K562 (cell line): ENCODE data around the gene SLC31A2. TPM values are rescaled to one million over a fixed set of nuclear protein-coding genes. Genes with fewer than 3 reads are reported as not detected.

ENCODE experiments used
- ATAC-seq: fragments of 200-7000 bp; cut with Tn5 transposase; 3 replicates; pipeline ENCODE4 v1.9.1; 2020; ENCODE audit warnings: moderate library complexity
- BruUV-seq: library from RNA; stranded (reverse); fragments of 400-500 nt; replicated peaks from 2 replicates; lab custom pipeline; 2021; lab: Mats Ljungman, UMichigan
- CTCF ChIA-PET: fragments of 300-600 bp; formaldehyde crosslinking; extraction: SDS; loops from one replicate; lab custom pipeline; 2021; ENCODE audit warnings: low intra/inter-chr PET ratio; lab: Yijun Ruan, JAX
- POLR2A ChIA-PET: fragments of 300-600, 350-650 bp; sonication (Branson Sonifier 250); formaldehyde crosslinking; extraction: SDS; loops from one replicate; lab custom pipeline; 2021; ENCODE audit warnings: antibody characterized with exemption, inconsistent platforms; lab: Yijun Ruan, JAX
- DNase-seq, 4 experiments: peaks; one replicate each; pipeline versions ENCODE4 v3.0.0 to v3.0.0-alpha.2; 2011 to 2018; ENCODE audit warnings: low spot score in 3 of 4, mixed read lengths in 3 of 4; ENCODE audit errors: extremely low read depth in 1 of 4
- FAIRE-seq: peaks from 2 replicates; lab custom pipeline; 2011; peaks lifted over from hg19 to GRCh38; lab: Jason Lieb, UNC
- H2AFZ ChIP-seq: 2 replicates; pipeline ENCODE4 v1.6.0; 2011; ENCODE audit warnings: low read depth, low read length, control low read depth, inconsistent platforms
- H3K27ac ChIP-seq: fragments of 200-600 bp; 3 replicates; pipeline ENCODE4 v1.8.0; 2011; ENCODE audit warnings: low read depth, mild to moderate bottlenecking, control low read depth, inconsistent platforms, low read length, moderate library complexity, mixed read lengths; ENCODE audit errors: extremely low read depth
- H3K27me3 ChIP-seq, 2 experiments: fragments of 300-600 bp in 1 of 2; 2 replicates in 1 of 2; 3 replicates in 1 of 2; pipeline versions ENCODE4 v1.6.0 to v1.8.0; 2011; ENCODE audit warnings: inconsistent platforms in 2 of 2, low read length in 2 of 2, mild to moderate bottlenecking in 1 of 2, mixed read lengths in 1 of 2, moderate library complexity in 1 of 2; ENCODE audit not compliant: control insufficient read depth in 2 of 2, insufficient read depth in 2 of 2
- H3K36me3 ChIP-seq: fragments of 300-600 bp; 3 replicates; pipeline ENCODE4 v1.8.0; 2011; ENCODE audit warnings: mild to moderate bottlenecking, low read length, inconsistent platforms; ENCODE audit not compliant: control insufficient read depth, insufficient read depth
- H3K4me1 ChIP-seq, 2 experiments: fragments of 200-600 bp in 1 of 2; replicated peaks in 1 of 2; 2 replicates in 1 of 2; 3 replicates in 1 of 2; pipeline versions ENCODE4 v1.5.1 to v1.8.0; 2011; ENCODE audit warnings: inconsistent platforms in 2 of 2, low read length in 2 of 2, mild to moderate bottlenecking in 1 of 2, mixed read lengths in 1 of 2, moderate library complexity in 1 of 2; ENCODE audit not compliant: control insufficient read depth in 2 of 2, insufficient read depth in 2 of 2
- H3K4me2 ChIP-seq: 2 replicates; pipeline ENCODE4 v1.6.1; 2011; ENCODE audit warnings: low read length, control low read depth, inconsistent platforms, mixed read lengths; ENCODE audit not compliant: insufficient read depth
- H3K4me3 ChIP-seq: fragments of 200-600 bp; sonication (generic), shearing (Covaris generic); 2 replicates; pipeline ENCODE4 v1.5.1; 2016; ENCODE audit warnings: control low read depth, inconsistent platforms
- H3K79me2 ChIP-seq: fragments of 200-600 bp; 3 replicates; pipeline ENCODE4 v1.8.0; 2011; ENCODE audit warnings: low read length, inconsistent platforms; ENCODE audit not compliant: control insufficient read depth, insufficient read depth
- H3K9ac ChIP-seq, 2 experiments: 2 replicates each; pipeline versions ENCODE4 v1.6.0 to v1.6.1; 2011; ENCODE audit warnings: low read depth in 2 of 2, low read length in 2 of 2, control low read depth in 1 of 2, inconsistent platforms in 1 of 2, mild to moderate bottlenecking in 1 of 2, mixed read lengths in 1 of 2; ENCODE audit not compliant: insufficient read depth in 1 of 2
- H3K9me1 ChIP-seq: one replicate; pipeline ENCODE4 v1.6.0; 2011; ENCODE audit warnings: inconsistent platforms, mild to moderate bottlenecking, low read length, moderate library complexity; ENCODE audit not compliant: control insufficient read depth, insufficient read depth
- H3K9me3 ChIP-seq: replicated peaks from 2 replicates; pipeline ENCODE4 v1.5.1; 2011; ENCODE audit warnings: low read depth, low read length, inconsistent platforms; ENCODE audit not compliant: control insufficient read depth, insufficient read depth
- H4K20me1 ChIP-seq: replicated peaks from 2 replicates; pipeline ENCODE4 v1.6.1; 2011; ENCODE audit warnings: low read length, inconsistent platforms, mixed read lengths; ENCODE audit not compliant: control insufficient read depth, insufficient read depth
- CEBPZ ChIP-seq: fragments of 150-350 bp; IDR thresholded peaks from 2 replicates; pipeline ENCODE4 v1.6.1; 2014; ENCODE audit warnings: low read depth, mild to moderate bottlenecking, low read length, borderline replicate concordance
- CHAMP1 ChIP-seq: fragments of 450-650 bp; IDR thresholded peaks from 2 replicates; pipeline ENCODE4 v1.6.1; 2016; ENCODE audit warnings: mild to moderate bottlenecking
- HOMEZ ChIP-seq: fragments of 250-450 bp; sonication (Bioruptor Pico); IDR thresholded peaks from 2 replicates; pipeline ENCODE4 v1.4.0; 2020; ENCODE audit warnings: mild to moderate bottlenecking, moderate library complexity
- PHF20 ChIP-seq: fragments of 450-650 bp; IDR thresholded peaks from 2 replicates; pipeline ENCODE4 v1.6.1; 2018; ENCODE audit not compliant: partially characterized antibody
- RNF219 ChIP-seq: fragments of 250-450 bp; sonication (Bioruptor Pico); IDR thresholded peaks from 2 replicates; pipeline ENCODE4 v1.5.0; 2022; ENCODE audit warnings: mild to moderate bottlenecking
- SIRT6 ChIP-seq: IDR thresholded peaks from one replicate; pipeline ENCODE4 v1.6.1; 2012; ENCODE audit warnings: low read depth, mild to moderate bottlenecking, control low read depth, inconsistent platforms, low read length, moderate library complexity
- SRSF1 ChIP-seq: fragments of 200-400 bp; formaldehyde crosslinking; IDR thresholded peaks from 2 replicates; pipeline ENCODE4 v1.6.1; 2017; ENCODE audit warnings: mild to moderate bottlenecking, low read depth, low read length, moderate library complexity
- ZBTB2 ChIP-seq: fragments of 450-650 bp; IDR thresholded peaks from 2 replicates; pipeline ENCODE4 v1.6.1; 2016; ENCODE audit warnings: antibody characterized with exemption
- WGBS: fragments of 100-300 bp; shearing (Covaris generic); methylation state at CpG from one replicate; pipeline ENCODE4 v1.1.6; 2016; ENCODE audit warnings: low coverage, mixed read lengths; ENCODE audit not compliant: insufficient coverage; ENCODE audit errors: missing lambda C conversion rate; 5-methylcytosine and 5-hydroxymethylcytosine counted together
- in situ Hi-C: fragments of 300-500 bp; cut with MboI; formaldehyde crosslinking; loops from 4 replicates; pipeline ENCODE4 v1.15.0; 2018; ENCODE audit warnings: inconsistent platforms, mixed read lengths
- intact Hi-C: fragments of 100-400 bp; cut with micrococcal nuclease; formaldehyde crosslinking; loops from 2 replicates; pipeline ENCODE4 v1.14.2; 2022
- polyA plus RNA-seq, 8 experiments: library from polyadenylated mRNA; depleted of rRNA in 4 of 8; stranded (reverse) in 5 of 8; unstranded in 3 of 8; fragments of >200 nt; fragmentation: Nextera tagmentation in 2 of 8; fragmentation: Illumina TruSeq in 1 of 8; extraction: Ambion mirVana in 2 of 8; extraction: Trizol in 1 of 8; gene quantifications; 2 replicates each; pipeline versions ENCODE4 v1.2.1 to v1.2.3, GENCODE V29; 2011 to 2014; ENCODE audit warnings: inconsistent platforms in 1 of 8, missing spikeins in 1 of 8
- total RNA-seq, 7 experiments: library from RNA; depleted of rRNA in 6 of 7; stranded (reverse); fragments of >200 nt in 6 of 7; fragmentation: Illumina TruSeq in 2 of 7; extraction: Trizol in 2 of 7; gene quantifications; 2 replicates each; pipeline versions ENCODE4 v1.2.1 to v1.2.3, GENCODE V29; 2011 to 2021; ENCODE audit warnings: low replicate concordance in 1 of 7

The SLC31A2 gene
- total and polyA plus RNA-seq, 9 of the 15 experiments (the other 6 are each of a cell fraction or from before 2014, with no cell fraction given) = 1.5 to 4.3 (median 2.3) TPM

- Histone ChIP-seq H3K4me1 (no peaks in the 10 kb centered on the region), H2AFZ (no peak overlapping the region), H4K20me1 (no peaks in the 10 kb centered on the region), H3K9me3 (no peaks in the 10 kb centered on the region), H3K9ac (no peak overlapping the region), H3K4me3 (no peak overlapping the region), H3K36me3 (peaks cover 93% of the 10 kb centered on the region), H3K4me2 (no peak overlapping the region), H3K27ac (no peak overlapping the region), H3K79me2 (no peaks in the 10 kb centered on the region), H3K27me3 (no peaks in the 10 kb centered on the region), H3K9me1 (no peaks in the 10 kb centered on the region)
- in situ Hi-C loops = no loop called here
- BruUV-seq = no TSS peak
- WGBS = 100% methylated on average over 1 of the region's 1 CpG
- ChIA-PET POLR2A (interaction anchor here (0.7 to 1.3 kb wide), 3 partner anchors 11 to 41 kb away, joined by 3 to 6 read pairs (median 4); partner anchors contain the start of genes FKBP15 and SLC31A1), CTCF (no interaction called here)
- ATAC-seq (no peak), FAIRE-seq (no peak), DNase-seq (no peak)
- intact Hi-C loops = no loop called here
- no peak for TF ChIP-seq RNF219 (CRISPR knock-in tag)
- no peak for TF ChIP-seq HOMEZ (CRISPR knock-in tag)
- TF ChIP-seq CHAMP1 = no peak
- TF ChIP-seq CEBPZ = no peak
- TF ChIP-seq PHF20 = no peak
- TF ChIP-seq SIRT6 = no peak
- TF ChIP-seq SRSF1 = no peak
- no peak for TF ChIP-seq ZBTB2
Measured at GRCh38 chr9:113179839-113180238, 29.0 kb downstream of the SLC31A2 start.
